ENCODE results near the gene RNF2.

Gene RNF2

GRCh38 chr1:185132534-185132933 lies 87.2 kb downstream of the RNF2 start:
- no peak overlapping the region for H3K27ac ChIP-seq
- TF ChIP-seq CTCF (conservative IDR thresholded peaks at IDR 0.05) = no peak

- TF ChIP-seq CTCF (conservative IDR thresholded peaks at IDR 0.05) = no peak
- no peak overlapping the region for H3K27ac ChIP-seq
These were observed 92.7 kb downstream of the RNF2 start for GRCh38 chr1:185137896-185138545.

- no peak overlapping the region for H3K27ac ChIP-seq
- TF ChIP-seq CTCF (conservative IDR thresholded peaks at IDR 0.05) = no peak
These were observed 93.9 kb downstream of the RNF2 start for GRCh38 chr1:185139246-185139645.

- no peak overlapping the region for H3K27ac ChIP-seq
- TF ChIP-seq CTCF (conservative IDR thresholded peaks at IDR 0.05) = no peak
These were observed 98.9 kb downstream of the RNF2 start for GRCh38 chr1:185144233-185144632.

GRCh38 chr1:185151215-185151614 lies 105.9 kb downstream of the RNF2 start:
- H3K27ac ChIP-seq = no peak overlapping the region
- TF ChIP-seq CTCF (conservative IDR thresholded peaks at IDR 0.05) = no peak

All from VCaP (cell line).